BLaER1 (cell line): ENCODE results near the gene SORCS2.

Experiments used
- H3K27ac ChIP-seq: shearing (Covaris generic); formaldehyde crosslinking; 2 replicates; pipeline ENCODE4 v1.8.1; 2022
- H3K27me3 ChIP-seq: shearing (Covaris generic); formaldehyde crosslinking; 2 replicates; pipeline ENCODE4 v1.8.1; 2022
- H3K36me3 ChIP-seq: shearing (Covaris generic); formaldehyde crosslinking; 2 replicates; pipeline ENCODE4 v1.8.1; 2022
- H3K4me1 ChIP-seq: shearing (Covaris generic); formaldehyde crosslinking; 2 replicates; pipeline ENCODE4 v1.8.1; 2022
- H3K4me2 ChIP-seq: shearing (Covaris generic); formaldehyde crosslinking; 2 replicates; pipeline ENCODE4 v1.8.1; 2022
- H3K4me3 ChIP-seq: shearing (Covaris generic); formaldehyde crosslinking; 2 replicates; pipeline ENCODE4 v1.8.1; 2022
- H3K9ac ChIP-seq: shearing (Covaris generic); formaldehyde crosslinking; 2 replicates; pipeline ENCODE4 v1.8.1; 2022
- H3K9me3 ChIP-seq: shearing (Covaris generic); formaldehyde crosslinking; 2 replicates; pipeline ENCODE4 v1.8.1; 2022
- H4K20me1 ChIP-seq: shearing (Covaris generic); formaldehyde crosslinking; 2 replicates; pipeline ENCODE4 v1.8.1; 2022
- Cebpa-rat ChIP-seq: shearing (Covaris generic); IDR thresholded peaks from 2 replicates; pipeline ENCODE4 v1.8.1; 2022

Gene SORCS2

GRCh38 chr4:7198440-7199128 lies 6.2 kb downstream of the SORCS2 start:
- H3K4me2 ChIP-seq, result peak overlapping the region; percentile 39
- no peak overlapping the region for H3K9ac ChIP-seq
- no peaks in the 10 kb centered on the region for H3K9me3 ChIP-seq
- peaks cover 88% of the 10 kb centered on the region for H3K4me1 ChIP-seq
- no peak for TF ChIP-seq Cebpa-rat
- no peak overlapping the region for H3K27ac ChIP-seq
- peaks cover 3% of the 10 kb centered on the region for H3K27me3 ChIP-seq
- H3K36me3 ChIP-seq, result no peaks in the 10 kb centered on the region
- no peak overlapping the region for H3K4me3 ChIP-seq
- 0 out of 2 replicates have a peak, but pooled peaks cover 1% of the 10 kb centered on the region for H4K20me1 ChIP-seq

DNA sequence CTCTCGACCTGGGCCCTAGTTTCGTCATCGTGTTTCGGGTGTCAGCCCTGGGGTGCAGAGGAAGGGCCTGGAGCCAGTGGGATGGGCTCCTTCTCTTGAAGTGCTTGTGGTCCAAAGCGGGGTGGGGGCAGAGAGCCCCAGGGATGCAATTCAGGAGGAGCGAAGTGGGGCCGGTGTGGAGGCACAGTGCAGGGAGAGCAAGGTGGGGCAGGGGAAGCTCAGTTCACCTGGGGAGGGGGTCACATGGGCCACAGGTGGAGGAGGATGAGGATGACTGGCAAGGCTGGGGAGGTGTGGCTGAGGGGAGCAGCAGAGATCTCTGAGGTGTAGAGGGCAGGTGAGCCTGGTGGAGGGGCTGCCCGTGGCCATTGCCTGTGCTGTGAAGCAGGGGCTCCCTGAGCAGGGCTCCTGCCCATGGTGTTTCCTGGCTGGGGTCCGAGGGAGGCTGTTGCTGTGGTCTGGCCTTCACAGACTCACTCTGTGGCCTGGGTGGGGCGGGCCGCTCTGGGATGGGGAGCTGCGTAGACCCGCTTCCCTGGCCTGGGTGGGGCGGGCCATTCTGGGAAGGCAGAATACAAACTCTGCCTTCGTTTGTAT lies 6.9 kb downstream of the SORCS2 start:
- H3K4me1 ChIP-seq, result peaks cover 88% of the 10 kb centered on the region
- no peaks in the 10 kb centered on the region for H4K20me1 ChIP-seq
- no peak overlapping the region for H3K4me3 ChIP-seq
- H3K27me3 ChIP-seq, result no peaks in the 10 kb centered on the region
- H3K4me2 ChIP-seq, result peak overlapping the region; percentile 39
- no peaks in the 10 kb centered on the region for H3K9me3 ChIP-seq
- H3K9ac ChIP-seq, result no peak overlapping the region
- TF ChIP-seq Cebpa-rat, result no peak
- H3K27ac ChIP-seq, result no peak overlapping the region
- H3K36me3 ChIP-seq, result no peaks in the 10 kb centered on the region

DNA sequence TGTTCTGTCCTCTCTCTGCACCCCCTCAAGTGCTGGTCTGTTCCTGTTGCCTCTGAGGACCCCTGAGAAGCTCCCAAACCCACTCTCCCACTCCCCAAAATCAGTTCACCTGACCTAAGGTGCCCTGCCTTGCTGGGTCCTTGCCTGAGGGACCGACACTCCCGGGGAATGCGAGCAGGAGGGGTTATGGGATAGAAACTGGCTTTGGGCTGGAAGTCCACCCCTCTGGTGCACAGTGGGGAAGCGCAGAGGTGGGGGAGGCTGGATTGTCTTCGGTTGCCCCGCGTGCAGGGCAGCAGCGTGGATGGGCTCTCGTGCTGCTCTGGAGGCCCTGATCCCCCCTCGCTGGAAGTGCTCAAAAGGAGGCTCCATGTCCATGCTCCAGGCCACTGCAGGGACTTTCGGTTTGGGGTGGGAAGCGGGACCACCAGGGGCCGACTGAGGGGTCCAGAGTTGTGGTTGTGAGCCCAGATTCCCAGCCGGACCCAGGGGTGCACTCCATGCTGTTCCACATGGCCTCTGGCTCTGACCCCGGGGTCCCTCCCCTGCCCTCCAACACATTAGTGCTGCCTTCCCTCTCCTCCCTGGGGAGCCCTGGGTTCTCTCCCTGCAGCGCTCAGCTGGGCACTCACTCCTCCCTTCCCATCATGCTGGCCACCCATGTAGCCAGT lies 7.6 kb downstream of the SORCS2 start:
- no peaks in the 10 kb centered on the region for H4K20me1 ChIP-seq
- H3K4me3 ChIP-seq, result no peak overlapping the region
- H3K4me1 ChIP-seq, result peaks cover 85% of the 10 kb centered on the region
- no peak for TF ChIP-seq Cebpa-rat
- H3K27ac ChIP-seq, result no peak overlapping the region
- no peaks in the 10 kb centered on the region for H3K36me3 ChIP-seq
- H3K4me2 ChIP-seq, result peak overlapping the region; percentile 37
- H3K27me3 ChIP-seq, result no peaks in the 10 kb centered on the region
- no peak overlapping the region for H3K9ac ChIP-seq
- no peaks in the 10 kb centered on the region for H3K9me3 ChIP-seq

DNA sequence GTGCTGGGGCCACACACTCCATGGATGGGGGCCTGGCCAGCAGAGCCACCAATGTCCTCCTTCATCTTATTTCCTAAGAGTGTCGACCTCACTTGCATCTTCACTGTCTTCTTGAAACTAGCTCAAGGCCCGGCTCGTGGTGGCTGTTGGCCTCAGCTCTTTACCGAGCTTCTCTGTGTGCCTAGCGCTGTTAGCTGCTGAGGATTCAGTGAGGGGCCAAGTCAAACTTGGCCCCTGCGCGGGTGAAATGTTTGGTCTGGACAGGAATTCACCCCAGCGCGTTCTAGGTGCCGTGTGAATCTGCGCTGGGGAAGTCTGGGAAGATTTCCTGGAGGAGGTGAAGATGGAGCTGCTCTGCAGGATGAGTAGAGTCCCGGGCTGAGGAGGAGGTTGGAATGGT lies 8.5 kb downstream of the SORCS2 start:
- H3K27me3 ChIP-seq, result no peaks in the 10 kb centered on the region
- no peak overlapping the region for H3K4me3 ChIP-seq
- TF ChIP-seq Cebpa-rat, result no peak
- H3K36me3 ChIP-seq, result no peaks in the 10 kb centered on the region
- H3K9ac ChIP-seq, result no peak overlapping the region
- H4K20me1 ChIP-seq, result no peaks in the 10 kb centered on the region
- no peaks in the 10 kb centered on the region for H3K9me3 ChIP-seq
- peak overlapping the region; percentile 37 for H3K4me2 ChIP-seq
- H3K4me1 ChIP-seq, result peaks cover 78% of the 10 kb centered on the region
- H3K27ac ChIP-seq, result no peak overlapping the region

DNA sequence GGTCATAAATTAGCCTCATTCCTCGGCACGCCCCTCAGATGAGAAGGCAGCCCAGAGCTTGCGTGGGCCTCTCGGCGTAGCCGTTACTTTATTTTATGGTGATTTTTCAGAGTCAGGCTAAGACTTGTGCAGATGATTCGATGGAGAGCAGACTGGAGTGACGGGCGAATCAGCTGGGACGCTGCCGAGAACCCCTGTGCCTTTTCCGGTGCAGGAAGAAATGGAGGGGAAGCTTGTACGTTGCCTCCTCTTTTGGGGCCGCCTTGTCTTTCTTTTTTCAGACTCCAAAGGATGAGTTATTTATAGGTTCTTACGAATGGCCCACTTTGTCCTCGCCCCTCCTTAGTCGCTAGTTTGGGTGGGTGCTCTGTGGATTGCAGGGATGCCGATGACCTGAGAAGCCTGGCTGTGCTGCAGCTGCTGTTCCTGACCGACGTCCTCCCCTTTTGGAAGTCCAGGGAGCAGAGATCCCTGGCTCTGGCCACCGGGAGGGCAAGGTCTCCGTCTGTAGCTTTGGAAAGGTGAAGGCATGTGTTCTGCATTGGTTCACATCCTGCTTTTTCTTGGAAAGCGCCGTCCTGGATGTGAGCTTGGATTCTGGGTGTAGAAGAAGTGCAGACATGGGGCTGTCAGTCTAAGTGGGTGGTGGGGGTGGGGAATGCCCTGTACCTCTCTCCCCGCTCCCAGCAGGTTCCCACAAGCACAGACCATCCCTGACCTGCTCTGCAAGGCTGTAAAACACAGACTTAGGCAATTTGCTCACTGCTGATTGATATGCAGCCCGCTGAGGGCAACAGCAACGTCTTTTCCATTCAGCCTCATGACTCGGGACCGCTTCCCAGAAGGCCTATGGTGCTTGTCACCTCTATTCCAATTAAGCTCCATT lies 9.3 kb downstream of the SORCS2 start:
- Histone ChIP-seq H3K36me3 (no peaks in the 10 kb centered on the region), H3K9ac (no peak overlapping the region), H3K4me1 (peaks cover 80% of the 10 kb centered on the region), H4K20me1 (no peaks in the 10 kb centered on the region), H3K4me2 (peak overlapping the region; percentile 37), H3K27ac (no peak overlapping the region), H3K27me3 (no peaks in the 10 kb centered on the region), H3K4me3 (no peak overlapping the region), H3K9me3 (no peaks in the 10 kb centered on the region)
- TF ChIP-seq Cebpa-rat, result no peak

DNA sequence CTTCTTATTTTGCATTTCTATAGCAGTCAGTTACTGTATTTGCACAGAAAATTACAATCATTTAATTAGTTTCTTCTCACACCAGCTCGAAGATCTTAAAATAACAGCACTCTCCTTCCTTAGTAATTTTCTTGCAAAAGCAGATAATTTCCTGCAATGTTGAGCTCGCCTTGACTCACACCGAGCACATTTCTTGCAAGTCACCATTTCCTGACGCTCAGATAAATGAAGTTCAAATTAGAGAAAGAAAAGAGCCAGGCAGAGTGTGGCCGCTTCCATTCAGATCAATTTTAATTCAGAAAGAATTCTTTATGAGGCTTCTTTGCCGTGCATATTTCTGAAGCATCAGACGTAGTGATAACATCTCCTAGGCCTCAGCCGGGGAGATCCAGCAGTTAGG lies 10.1 kb downstream of the SORCS2 start:
- TF ChIP-seq Cebpa-rat, result no peak
- H3K9ac ChIP-seq, result no peak overlapping the region
- no peaks in the 10 kb centered on the region for H3K36me3 ChIP-seq
- peaks cover 87% of the 10 kb centered on the region for H3K4me1 ChIP-seq
- no peak overlapping the region for H3K4me3 ChIP-seq
- peak overlapping the region; percentile 37 for H3K4me2 ChIP-seq
- no peaks in the 10 kb centered on the region for H3K27me3 ChIP-seq
- no peaks in the 10 kb centered on the region for H4K20me1 ChIP-seq
- no peaks in the 10 kb centered on the region for H3K9me3 ChIP-seq
- H3K27ac ChIP-seq, result no peak overlapping the region

DNA sequence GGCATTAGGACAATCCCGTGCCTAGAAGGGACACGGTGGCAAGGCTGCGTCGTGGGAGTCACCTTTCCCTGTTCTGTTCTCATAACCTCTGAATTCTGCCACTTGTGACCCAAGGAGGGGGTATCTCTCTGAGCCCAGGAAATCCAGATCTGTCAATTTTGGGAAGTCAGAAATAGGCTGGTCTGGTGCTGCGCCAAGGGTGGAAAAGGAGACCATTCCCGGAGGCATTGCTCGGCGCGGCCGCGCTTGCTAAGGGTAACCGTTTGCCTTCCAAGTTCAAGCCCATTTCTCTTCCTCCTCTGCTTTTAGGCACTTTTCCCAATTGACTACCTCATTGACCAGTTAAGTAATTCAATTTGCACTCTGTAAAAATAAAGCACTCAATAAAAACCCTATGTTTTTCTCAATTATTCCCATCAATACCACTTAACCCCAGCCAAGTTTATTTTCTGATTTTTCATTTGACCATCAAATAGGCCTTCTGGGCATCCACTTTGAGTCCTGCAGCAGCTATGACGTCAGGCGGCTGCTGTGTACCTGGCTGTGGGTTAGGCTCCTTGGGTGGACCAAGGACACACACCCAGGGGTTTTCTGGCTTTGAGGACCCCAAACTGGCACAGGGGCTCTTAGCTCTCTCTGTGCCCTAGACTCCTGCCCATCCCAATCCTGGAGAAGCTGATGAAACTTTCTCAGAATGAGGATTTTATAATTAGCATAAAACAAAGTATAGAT lies 12.5 kb downstream of the SORCS2 start:
- Histone ChIP-seq H3K4me2 (no peak overlapping the region), H3K27ac (no peak overlapping the region), H4K20me1 (no peaks in the 10 kb centered on the region)

GRCh38 chr4:7206385-7206784 lies 14.0 kb downstream of the SORCS2 start:
- peaks cover 47% of the 10 kb centered on the region for H3K4me1 ChIP-seq
- H4K20me1 ChIP-seq, result no peaks in the 10 kb centered on the region
- H3K27me3 ChIP-seq, result no peaks in the 10 kb centered on the region
- H3K36me3 ChIP-seq, result no peaks in the 10 kb centered on the region
- H3K27ac ChIP-seq, result no peak overlapping the region; the same call in 1 of the 2 replicates
- no peaks in the 10 kb centered on the region for H3K9me3 ChIP-seq
- no peak overlapping the region for H3K4me3 ChIP-seq
- no peak overlapping the region for H3K9ac ChIP-seq
- H3K4me2 ChIP-seq, result peak overlapping the region; percentile 40
- TF ChIP-seq Cebpa-rat, result no peak

More for the DNA sequence above, 12.5 kb downstream of the SORCS2 start:
- Histone ChIP-seq H3K9ac (no peak overlapping the region), H3K9me3 (no peaks in the 10 kb centered on the region), H3K4me3 (no peak overlapping the region), H3K27me3 (no peaks in the 10 kb centered on the region), H3K4me1 (peaks cover 63% of the 10 kb centered on the region), H3K36me3 (no peaks in the 10 kb centered on the region)
- no peak for TF ChIP-seq Cebpa-rat
